ENCODE data around the gene PPP3R1. TPM values are rescaled to one million over a fixed set of nuclear protein-coding genes. Genes with fewer than 3 reads are reported as not detected.

PPP3R1 gene
- total RNA-seq, 2 donors from 2014 or later = 57.4 to 59.5 TPM

DNA sequence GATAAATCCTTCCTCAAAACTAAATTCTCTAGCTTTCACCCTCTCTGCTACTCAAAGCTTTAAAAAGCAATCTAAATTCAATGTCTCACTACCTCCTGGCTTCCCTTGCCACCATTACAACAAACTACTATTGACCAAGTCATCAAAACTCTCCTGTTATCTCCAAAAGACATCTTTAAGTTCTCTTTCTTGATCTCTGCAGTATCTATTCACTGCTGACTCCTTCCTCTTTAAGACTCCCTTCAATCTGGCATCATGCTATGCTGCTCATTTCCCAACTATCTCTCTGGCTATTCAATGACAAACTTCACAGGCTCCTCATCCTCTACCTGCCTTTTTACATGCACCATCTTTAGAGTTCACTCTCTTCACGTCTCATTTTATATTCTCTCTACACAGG lies 5.9 kb downstream of the PPP3R1 start:
- H3K9ac ChIP-seq (ENCODE audit: extremely low read depth, low read length, poor library complexity, severe bottlenecking) = no peak overlapping the region

DNA sequence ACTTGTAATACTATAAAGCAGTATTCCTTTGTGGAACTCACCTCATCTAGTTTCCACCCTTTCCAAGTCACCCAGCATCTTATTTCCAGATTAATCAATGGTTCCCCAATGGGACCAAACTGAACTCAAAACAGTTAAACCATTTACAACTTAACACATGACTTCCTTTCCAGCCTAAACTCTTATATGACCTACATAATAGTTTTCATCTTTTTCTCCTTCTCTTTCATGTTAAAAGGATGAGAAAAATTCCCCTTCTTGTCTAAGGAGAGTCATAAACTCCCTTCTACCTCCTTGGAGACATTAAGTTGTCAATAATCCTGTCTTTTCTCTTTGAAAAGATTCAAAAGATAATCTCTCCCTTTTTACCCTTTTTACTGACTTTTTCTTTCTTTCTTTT lies 6.7 kb downstream of the PPP3R1 start:
- H3K4me1 ChIP-seq (ENCODE audit: control insufficient read depth, insufficient read depth, low read length) = peaks cover 11% of the 10 kb centered on the region
- H3K36me3 ChIP-seq (ENCODE audit: control insufficient read depth, insufficient read depth, low read length) = peaks cover 6% of the 10 kb centered on the region
- H3K27me3 Mint-ChIP-seq (ENCODE audit: insufficient read depth) = no peaks in the 10 kb centered on the region
- H3K4me3 Mint-ChIP-seq = no peak overlapping the region
- no peaks in the 10 kb centered on the region for H3K9me3 Mint-ChIP-seq
- no peaks in the 10 kb centered on the region for H3K9me3 ChIP-seq (ENCODE audit: control insufficient read depth, low read length)
- no peak overlapping the region for H3K27ac Mint-ChIP-seq
- no peak for DNase-seq
- H3K4me1 Mint-ChIP-seq = peaks cover 10% of the 10 kb centered on the region
- no peak overlapping the region for H3K9ac ChIP-seq (ENCODE audit: extremely low read depth, low read length, poor library complexity, severe bottlenecking)
- H3K27ac ChIP-seq (ENCODE audit: low read depth, low read length) = no peak overlapping the region
- TF ChIP-seq, protein P1, sequence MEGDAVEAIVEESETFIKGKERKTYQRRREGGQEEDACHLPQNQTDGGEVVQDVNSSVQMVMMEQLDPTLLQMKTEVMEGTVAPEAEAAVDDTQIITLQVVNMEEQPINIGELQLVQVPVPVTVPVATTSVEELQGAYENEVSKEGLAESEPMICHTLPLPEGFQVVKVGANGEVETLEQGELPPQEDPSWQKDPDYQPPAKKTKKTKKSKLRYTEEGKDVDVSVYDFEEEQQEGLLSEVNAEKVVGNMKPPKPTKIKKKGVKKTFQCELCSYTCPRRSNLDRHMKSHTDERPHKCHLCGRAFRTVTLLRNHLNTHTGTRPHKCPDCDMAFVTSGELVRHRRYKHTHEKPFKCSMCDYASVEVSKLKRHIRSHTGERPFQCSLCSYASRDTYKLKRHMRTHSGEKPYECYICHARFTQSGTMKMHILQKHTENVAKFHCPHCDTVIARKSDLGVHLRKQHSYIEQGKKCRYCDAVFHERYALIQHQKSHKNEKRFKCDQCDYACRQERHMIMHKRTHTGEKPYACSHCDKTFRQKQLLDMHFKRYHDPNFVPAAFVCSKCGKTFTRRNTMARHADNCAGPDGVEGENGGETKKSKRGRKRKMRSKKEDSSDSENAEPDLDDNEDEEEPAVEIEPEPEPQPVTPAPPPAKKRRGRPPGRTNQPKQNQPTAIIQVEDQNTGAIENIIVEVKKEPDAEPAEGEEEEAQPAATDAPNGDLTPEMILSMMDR (conservative IDR thresholded peaks at IDR 0.05) = no peak
- H3K27me3 ChIP-seq (ENCODE audit: control insufficient read depth, insufficient read depth, low read length, poor library complexity, severe bottlenecking) = no peaks in the 10 kb centered on the region
- H3K36me3 Mint-ChIP-seq (ENCODE audit: low read depth) = peaks cover 3% of the 10 kb centered on the region
- no peak overlapping the region for H3K4me3 ChIP-seq (ENCODE audit: low read length)

More for the DNA sequence above, 5.9 kb downstream of the PPP3R1 start:
- no peak for DNase-seq
- no peak overlapping the region for H3K4me3 Mint-ChIP-seq
- no peaks in the 10 kb centered on the region for H3K9me3 ChIP-seq (ENCODE audit: control insufficient read depth, low read length)
- peaks cover 3% of the 10 kb centered on the region for H3K36me3 Mint-ChIP-seq (ENCODE audit: low read depth)
- no peaks in the 10 kb centered on the region for H3K9me3 Mint-ChIP-seq
- H3K27me3 ChIP-seq (ENCODE audit: control insufficient read depth, insufficient read depth, low read length, poor library complexity, severe bottlenecking) = no peaks in the 10 kb centered on the region
- peaks cover 7% of the 10 kb centered on the region for H3K4me1 Mint-ChIP-seq
- H3K36me3 ChIP-seq (ENCODE audit: control insufficient read depth, insufficient read depth, low read length) = peaks cover 4% of the 10 kb centered on the region
- peaks cover 11% of the 10 kb centered on the region for H3K4me1 ChIP-seq (ENCODE audit: control insufficient read depth, insufficient read depth, low read length)
- TF ChIP-seq, protein P1 (conservative IDR thresholded peaks at IDR 0.05) = no peak
- H3K27ac ChIP-seq (ENCODE audit: low read depth, low read length) = no peak overlapping the region
- H3K27ac Mint-ChIP-seq = no peak overlapping the region
- 83 to 86% methylated on average over 1 of the region's 1 CpG for WGBS, 2 experiments (ENCODE audit: insufficient coverage in 1 of 2, insufficient read length in 1 of 2)
- H3K4me3 ChIP-seq (ENCODE audit: low read length) = no peak overlapping the region
- H3K27me3 Mint-ChIP-seq (ENCODE audit: insufficient read depth) = no peaks in the 10 kb centered on the region

DNA sequence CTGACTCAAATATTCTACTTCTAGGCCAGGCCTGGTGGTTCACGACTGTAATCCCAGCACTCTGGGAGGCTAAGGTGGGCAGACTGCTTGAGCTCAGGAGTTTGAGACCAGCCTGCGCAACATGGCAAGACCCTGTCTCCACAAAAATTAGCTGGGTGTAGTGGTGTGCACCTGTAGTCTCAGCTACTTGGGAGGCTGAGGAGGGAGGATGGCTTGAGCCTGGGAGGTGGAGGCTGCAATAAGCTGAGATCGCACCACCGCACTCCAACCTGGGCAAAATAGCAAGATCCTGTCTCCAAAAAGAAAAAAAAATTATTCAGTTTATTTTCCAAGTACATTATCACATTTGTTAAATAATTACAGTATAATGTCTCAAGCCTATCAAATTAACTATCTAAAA lies 7.3 kb downstream of the PPP3R1 start:
- Histone ChIP-seq H3K36me3 (ENCODE audit: control insufficient read depth, insufficient read depth, low read length) (peaks cover 10% of the 10 kb centered on the region), H3K27me3 (ENCODE audit: control insufficient read depth, insufficient read depth, low read length, poor library complexity, severe bottlenecking) (no peaks in the 10 kb centered on the region), H3K9ac (ENCODE audit: extremely low read depth, low read length, poor library complexity, severe bottlenecking) (no peak overlapping the region), H3K4me1 (ENCODE audit: control insufficient read depth, insufficient read depth, low read length) (peaks cover 11% of the 10 kb centered on the region), H3K9me3 (ENCODE audit: control insufficient read depth, low read length) (no peaks in the 10 kb centered on the region), H3K4me3 (ENCODE audit: low read length) (no peak overlapping the region), H3K27ac (ENCODE audit: low read depth, low read length) (no peak overlapping the region)
- DNase-seq = no peak
- Mint-ChIP-seq H3K9me3 (no peaks in the 10 kb centered on the region), H3K4me3 (no peak overlapping the region), H3K27ac (no peak overlapping the region), H3K27me3 (ENCODE audit: insufficient read depth) (no peaks in the 10 kb centered on the region), H3K4me1 (peaks cover 10% of the 10 kb centered on the region), H3K36me3 (ENCODE audit: low read depth) (peaks cover 1% of the 10 kb centered on the region)
- TF ChIP-seq, protein P1 (conservative IDR thresholded peaks at IDR 0.05) = no peak
- WGBS, 2 experiments (ENCODE audit: insufficient coverage in 1 of 2, insufficient read length in 1 of 2) = 99% methylated on average over 4 of the region's 4 CpGs; no CpG with 5 or more reads in 1 of the 2 experiments
